WTC11 (cell line): ENCODE measurements around the gene VTI1B. TPM values are rescaled to one million over a fixed set of nuclear protein-coding genes. Genes with fewer than 3 reads are reported as not detected.
"Not testable (repeated sequence)": the region's sequence is repeated elsewhere in the genome, so short reads cannot be mapped to it uniquely, and the experiment has no call there.

Source experiments
- ATAC-seq: fragments of 200-7000 bp; cut with Tn5 transposase; 2 replicates; pipeline ENCODE4 v1.10.0; 2021; ENCODE audit warnings: mild to moderate bottlenecking, moderate library complexity
- CTCF ChIA-PET: fragments of 300-600 bp; sonication (Branson Sonifier 250); formaldehyde crosslinking; loops from one replicate; lab custom pipeline; 2021; ENCODE audit warnings: antibody characterized with exemption; lab: Charles Lee
- POLR2A ChIA-PET: fragments of 350-600 bp; sonication (Branson Sonifier 250); formaldehyde crosslinking; loops from one replicate; lab custom pipeline; 2021; ENCODE audit warnings: antibody characterized with exemption; lab: Charles Lee
- DNase-seq: peaks from one replicate; pipeline ENCODE4 v3.0.0; 2021; ENCODE audit warnings: low spot score
- H3K27ac Mint-ChIP-seq: 2 replicates; pipeline ENCODE4 v1.8.0; 2021; ENCODE audit warnings: mixed read lengths
- H3K27me3 Mint-ChIP-seq: 2 replicates; pipeline ENCODE4 v1.8.0; 2021; ENCODE audit warnings: low read depth, mild to moderate bottlenecking, moderate library complexity, mixed read lengths
- H3K36me3 Mint-ChIP-seq: 2 replicates; pipeline ENCODE4 v1.8.0; 2021; ENCODE audit warnings: mixed read lengths
- H3K4me1 Mint-ChIP-seq: 2 replicates; pipeline ENCODE4 v1.8.0; 2022; ENCODE audit warnings: mixed read lengths
- H3K4me3 Mint-ChIP-seq: 2 replicates; pipeline ENCODE4 v1.8.0; 2021; ENCODE audit warnings: mild to moderate bottlenecking, moderate library complexity, mixed read lengths
- H3K9me3 Mint-ChIP-seq: 2 replicates; pipeline ENCODE4 v1.8.0; 2021; ENCODE audit warnings: mixed read lengths
- CREB1 ChIP-seq: sonication (generic); formaldehyde crosslinking; IDR thresholded peaks from 2 replicates; pipeline ENCODE4 v1.8.0; 2023; ENCODE audit warnings: mild to moderate bottlenecking, missing genetic modification reagents
- CREM ChIP-seq: sonication (generic); formaldehyde crosslinking; IDR thresholded peaks from 2 replicates; pipeline ENCODE4 v1.8.1; 2022; ENCODE audit warnings: mild to moderate bottlenecking, missing genetic modification reagents, moderate library complexity
- ELF4 ChIP-seq: sonication (generic); formaldehyde crosslinking; IDR thresholded peaks from 2 replicates; pipeline ENCODE4 v1.8.1; 2022; ENCODE audit warnings: low read depth, mild to moderate bottlenecking, moderate library complexity, missing genetic modification reagents
- ERG ChIP-seq: fragments of 250-450 bp; sonication (Bioruptor Pico); IDR thresholded peaks from 2 replicates; pipeline ENCODE4 v1.8.0; 2021; ENCODE audit warnings: mild to moderate bottlenecking
- FOXK1 ChIP-seq: sonication (generic); formaldehyde crosslinking; IDR thresholded peaks from 2 replicates; pipeline ENCODE4 v1.8.0; 2022; ENCODE audit warnings: mild to moderate bottlenecking, moderate library complexity, missing genetic modification reagents
- HMGA2 ChIP-seq: fragments of 250-450 bp; sonication (Bioruptor Pico); IDR thresholded peaks from 2 replicates; pipeline ENCODE4 v1.4.0; 2021; ENCODE audit warnings: mild to moderate bottlenecking, moderate library complexity
- IRF1 ChIP-seq: sonication (generic); formaldehyde crosslinking; IDR thresholded peaks from 2 replicates; pipeline ENCODE4 v1.8.0; 2023; ENCODE audit warnings: missing genetic modification reagents
- NR1H2 ChIP-seq: sonication (generic); formaldehyde crosslinking; IDR thresholded peaks from 2 replicates; pipeline ENCODE4 v1.9.0; 2021; ENCODE audit warnings: mild to moderate bottlenecking, moderate library complexity, missing genetic modification reagents
- PRRX2 ChIP-seq: fragments of 250-450 bp; sonication (Bioruptor Pico); IDR thresholded peaks from 2 replicates; pipeline ENCODE4 v1.8.0; 2021; ENCODE audit warnings: mild to moderate bottlenecking
- RORB ChIP-seq: fragments of 250-450 bp; sonication (Bioruptor Pico); IDR thresholded peaks from 2 replicates; pipeline ENCODE4 v1.9.0; 2021; ENCODE audit warnings: mild to moderate bottlenecking
- SMAD3 ChIP-seq: sonication (generic); formaldehyde crosslinking; IDR thresholded peaks from 2 replicates; pipeline ENCODE4 v1.8.0; 2022; ENCODE audit warnings: missing genetic modification reagents, mild to moderate bottlenecking, borderline replicate concordance
- total RNA-seq: library from RNA; stranded (reverse); gene quantifications from 3 replicates; pipeline ENCODE4 v1.2.3, GENCODE V29; 2021
- TF ChIP-seq, protein P1 (sequence below): fragments of 200-600 bp; IDR thresholded peaks from 2 replicates; pipeline ENCODE4 v1.8.0; 2022; ENCODE audit warnings: antibody characterized with exemption
- TF ChIP-seq, protein P2 (sequence below): sonication (generic); formaldehyde crosslinking; IDR thresholded peaks from 2 replicates; pipeline ENCODE4 v1.8.1; 2022; ENCODE audit warnings: low read depth, mild to moderate bottlenecking, moderate library complexity, missing genetic modification reagents, borderline replicate concordance

VTI1B gene
- total RNA-seq, 1 experiment from 2014 or later, result 108 TPM

DNA sequence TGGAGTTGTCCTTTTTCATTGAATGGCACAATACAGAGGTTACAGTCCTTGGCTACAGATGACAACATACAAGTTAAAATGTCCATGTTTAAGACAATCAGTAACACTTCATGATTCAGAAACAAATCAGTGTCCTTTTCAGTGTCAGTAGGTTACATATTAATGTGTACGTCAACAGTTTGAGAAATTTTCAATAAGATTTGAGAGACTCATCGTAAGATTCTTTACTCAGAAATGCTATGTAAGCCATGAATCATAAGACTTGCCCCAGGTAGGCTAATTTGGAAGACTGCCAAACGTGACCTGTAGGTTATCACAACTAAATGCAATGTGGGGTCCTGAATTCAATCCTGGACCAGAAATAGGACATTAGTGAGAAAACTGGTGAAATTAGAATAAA is 30.8 kb upstream of the VTI1B start (continued):
- TF ChIP-seq NR1H2 (CRISPR knock-in tag), result no peak

DNA sequence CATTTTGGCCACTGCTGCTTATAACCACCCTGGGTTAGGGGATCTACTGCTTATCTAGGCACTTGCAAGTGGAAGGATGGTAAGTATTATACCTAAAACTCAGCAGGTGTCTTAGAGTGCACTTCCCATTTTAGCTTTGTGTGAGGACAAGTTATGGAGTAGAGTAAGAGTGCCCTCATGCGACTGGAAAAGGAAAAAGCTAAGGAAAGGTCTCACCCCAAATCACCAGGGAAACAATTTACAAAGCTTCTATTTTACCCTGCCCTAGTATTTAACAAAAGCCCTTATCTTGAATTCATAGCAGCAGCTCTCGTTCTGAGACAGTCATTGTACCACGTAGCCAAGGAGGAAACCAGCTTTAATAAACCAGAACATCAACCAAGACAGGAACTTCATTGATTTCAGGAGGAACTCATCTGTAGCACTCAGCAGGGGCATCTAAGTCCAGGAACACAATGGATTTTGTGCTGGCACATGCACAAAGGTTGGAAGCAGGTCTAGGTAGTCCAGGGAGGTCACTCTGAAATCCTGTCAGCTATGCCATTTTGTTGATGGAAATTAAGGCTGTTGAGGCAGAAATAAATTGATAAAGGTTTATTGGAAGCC is 30.2 kb upstream of the VTI1B start:
- H3K27ac Mint-ChIP-seq, result no peak overlapping the region
- TF ChIP-seq, protein P1, sequence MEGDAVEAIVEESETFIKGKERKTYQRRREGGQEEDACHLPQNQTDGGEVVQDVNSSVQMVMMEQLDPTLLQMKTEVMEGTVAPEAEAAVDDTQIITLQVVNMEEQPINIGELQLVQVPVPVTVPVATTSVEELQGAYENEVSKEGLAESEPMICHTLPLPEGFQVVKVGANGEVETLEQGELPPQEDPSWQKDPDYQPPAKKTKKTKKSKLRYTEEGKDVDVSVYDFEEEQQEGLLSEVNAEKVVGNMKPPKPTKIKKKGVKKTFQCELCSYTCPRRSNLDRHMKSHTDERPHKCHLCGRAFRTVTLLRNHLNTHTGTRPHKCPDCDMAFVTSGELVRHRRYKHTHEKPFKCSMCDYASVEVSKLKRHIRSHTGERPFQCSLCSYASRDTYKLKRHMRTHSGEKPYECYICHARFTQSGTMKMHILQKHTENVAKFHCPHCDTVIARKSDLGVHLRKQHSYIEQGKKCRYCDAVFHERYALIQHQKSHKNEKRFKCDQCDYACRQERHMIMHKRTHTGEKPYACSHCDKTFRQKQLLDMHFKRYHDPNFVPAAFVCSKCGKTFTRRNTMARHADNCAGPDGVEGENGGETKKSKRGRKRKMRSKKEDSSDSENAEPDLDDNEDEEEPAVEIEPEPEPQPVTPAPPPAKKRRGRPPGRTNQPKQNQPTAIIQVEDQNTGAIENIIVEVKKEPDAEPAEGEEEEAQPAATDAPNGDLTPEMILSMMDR, result no peak
- TF ChIP-seq CREM (CRISPR knock-in tag), result no peak
- no peak for TF ChIP-seq CREB1 (CRISPR knock-in tag)
- no peak for TF ChIP-seq SMAD3 (CRISPR knock-in tag)
- TF ChIP-seq PRRX2 (CRISPR knock-in tag), result no peak
- TF ChIP-seq, protein P2, sequence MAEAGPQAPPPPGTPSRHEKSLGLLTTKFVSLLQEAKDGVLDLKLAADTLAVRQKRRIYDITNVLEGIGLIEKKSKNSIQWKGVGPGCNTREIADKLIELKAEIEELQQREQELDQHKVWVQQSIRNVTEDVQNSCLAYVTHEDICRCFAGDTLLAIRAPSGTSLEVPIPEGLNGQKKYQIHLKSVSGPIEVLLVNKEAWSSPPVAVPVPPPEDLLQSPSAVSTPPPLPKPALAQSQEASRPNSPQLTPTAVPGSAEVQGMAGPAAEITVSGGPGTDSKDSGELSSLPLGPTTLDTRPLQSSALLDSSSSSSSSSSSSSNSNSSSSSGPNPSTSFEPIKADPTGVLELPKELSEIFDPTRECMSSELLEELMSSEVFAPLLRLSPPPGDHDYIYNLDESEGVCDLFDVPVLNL (CRISPR knock-in tag), result no peak
- TF ChIP-seq IRF1 (CRISPR knock-in tag), result no peak
- TF ChIP-seq, all 79 proteins: peak for 0
- H3K4me3 Mint-ChIP-seq, result no peak overlapping the region
- H3K4me1 Mint-ChIP-seq, result 0 out of 2 replicates have a peak, but pooled peaks cover 3% of the 10 kb centered on the region
- ChIA-PET CTCF (interaction anchor here (0.6 to 3.7 kb wide), 60 partner anchors 9 to 369 kb away, joined by 3 to 75 read pairs (median 4); partner anchors contain the start of genes ARG2, ATP6V1D, PIGH and RDH11), POLR2A (interaction anchor here (0.5 to 1.9 kb wide), 7 partner anchors 9 to 1088 kb away, joined by 3 to 20 read pairs (median 4); partner anchors contain the start of genes RDH11 and ZFP36L1)
- DNase-seq (no peak), ATAC-seq (peak; percentile 94)
- peaks cover 11% of the 10 kb centered on the region for H3K36me3 Mint-ChIP-seq
- peaks cover 21% of the 10 kb centered on the region for H3K9me3 Mint-ChIP-seq
- no peaks in the 10 kb centered on the region for H3K27me3 Mint-ChIP-seq

GRCh38 chr14:67703997-67704396 is 29.6 kb upstream of the VTI1B start:
- no peak overlapping the region for H3K4me3 Mint-ChIP-seq
- ChIA-PET POLR2A (interaction anchor here (1.0 to 1.9 kb wide), 3 partner anchors 9 to 85 kb away, joined by 3 to 20 read pairs (median 4); partner anchors contain the start of gene RDH11), CTCF (interaction anchor here (0.6 to 3.7 kb wide), 58 partner anchors 9 to 344 kb away, joined by 3 to 75 read pairs (median 5); partner anchors contain the start of genes ARG2, ATP6V1D, PIGH and RDH11)
- H3K27me3 Mint-ChIP-seq, result no peaks in the 10 kb centered on the region
- H3K4me1 Mint-ChIP-seq, result 0 out of 2 replicates have a peak, but pooled peaks cover 3% of the 10 kb centered on the region
- H3K36me3 Mint-ChIP-seq, result peaks cover 8% of the 10 kb centered on the region
- no peak for DNase-seq
- no peak for ATAC-seq
- peaks cover 18% of the 10 kb centered on the region for H3K9me3 Mint-ChIP-seq
- TF ChIP-seq HMGA2 (CRISPR knock-in tag) (no peak), ERG (no peak), ELF4 (CRISPR knock-in tag) (no peak), RORB (CRISPR knock-in tag) (no peak), FOXK1 (no peak)
- no peak overlapping the region for H3K27ac Mint-ChIP-seq

DNA sequence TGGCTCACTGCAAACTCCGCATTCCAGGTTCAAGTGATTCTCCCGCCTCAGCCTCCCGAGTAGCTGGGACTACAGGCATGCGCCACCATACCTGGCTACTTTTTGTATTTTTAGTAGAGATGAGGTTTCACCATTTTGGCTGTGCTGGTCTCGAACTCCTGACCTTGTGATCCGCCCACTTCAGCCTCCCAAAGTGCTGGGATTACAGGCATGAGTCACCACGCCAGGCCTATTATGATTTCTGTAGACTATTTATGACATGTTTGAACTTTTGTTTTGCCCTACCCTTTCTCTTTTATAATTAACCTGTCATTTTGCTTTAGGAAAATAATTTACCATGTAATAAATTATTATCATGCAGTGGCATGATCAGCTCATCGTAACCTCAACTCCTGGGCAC is 27.1 kb upstream of the VTI1B start, which contains the start of gene RDH12:
Gene RDH12 (plus strand): TSS at position 395 of the 400 bp plus-strand sequence. CDS start 20,757 bp downstream, outside the sequence.
- ATAC-seq, H3K36me3 Mint-ChIP-seq, H3K4me1 Mint-ChIP-seq, POLR2A ChIA-PET, H3K4me3 Mint-ChIP-seq, DNase-seq, H3K9me3 Mint-ChIP-seq, H3K27me3 Mint-ChIP-seq, H3K27ac Mint-ChIP-seq: not testable (repeated sequence)
- CTCF ChIA-PET, result interaction anchor here (0.9 kb wide), 1 partner anchor 174 kb away, joined by 4 read pairs; no protein-coding TSS in a partner anchor
